GM23248 (cell line): ENCODE data around the gene DSN1.

Experiments used
- EZH2 ChIP-seq: fragments of 200-600 bp; sonication (generic); IDR thresholded peaks from 2 replicates; pipeline ENCODE4 v1.6.1; 2018; ENCODE audit warnings: antibody characterized with exemption, mild to moderate bottlenecking; ENCODE audit not compliant: insufficient read depth, poor library complexity, severe bottlenecking
- EZH2phosphoT487 ChIP-seq: fragments of 200-600 bp; sonication (generic); IDR thresholded peaks from 2 replicates; pipeline ENCODE4 v1.6.1; 2018; ENCODE audit warnings: antibody characterized with exemption, moderate library complexity, mild to moderate bottlenecking, low read depth; ENCODE audit not compliant: insufficient read depth

DNA sequence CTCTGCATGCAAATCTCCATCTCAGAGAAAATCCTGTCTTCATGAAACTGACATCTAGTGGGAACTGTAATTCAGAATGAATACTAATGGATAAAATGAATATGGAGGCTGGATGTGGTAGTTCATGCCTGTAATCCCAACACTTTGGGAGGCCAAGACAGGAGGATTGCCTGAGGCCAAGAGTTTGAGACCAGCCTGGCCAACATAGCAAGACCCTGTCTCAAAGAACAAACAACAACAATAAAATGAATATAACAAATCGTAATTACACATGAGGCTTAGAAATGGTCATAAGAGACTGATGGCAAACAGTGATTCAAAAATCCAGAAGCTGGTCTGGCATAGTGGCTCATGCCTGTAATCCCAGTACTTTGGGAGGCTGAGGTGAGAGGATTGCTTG lies 44.6 kb upstream of the DSN1 start:
- no peak for TF ChIP-seq EZH2phosphoT487
- no peak for TF ChIP-seq EZH2
